Spinal cord (tissue), 10 donors: Measurements from ENCODE around the gene ELF3. TPM values are rescaled to one million over a fixed set of nuclear protein-coding genes. Genes with fewer than 3 reads are reported as not detected.
A peak's percentile ranks its signal among the peaks of the same experiment; 100 is the strongest.

Source experiments
- DNase-seq, 6 donors: peaks; one replicate each; pipeline versions ENCODE4 v3.0.0 to v3.0.0-alpha.2; 2013 to 2015; ENCODE audit warnings: low spot score in 6 of 6, low read depth in 4 of 6
- H3K27ac ChIP-seq: one replicate; pipeline ENCODE4 v1.5.1; 2013; ENCODE audit warnings: low read depth, low read length, control low read depth
- H3K27me3 ChIP-seq: one replicate; pipeline ENCODE4 v1.6.1; 2013; ENCODE audit warnings: low read length; ENCODE audit not compliant: control insufficient read depth, insufficient read depth
- H3K36me3 ChIP-seq: one replicate; pipeline ENCODE4 v1.6.1; 2013; ENCODE audit warnings: low read length; ENCODE audit not compliant: control insufficient read depth, insufficient read depth
- H3K4me1 ChIP-seq: one replicate; pipeline ENCODE4 v1.6.1; 2013; ENCODE audit warnings: low read length; ENCODE audit not compliant: control insufficient read depth, insufficient read depth
- H3K4me3 ChIP-seq: one replicate; pipeline ENCODE4 v1.5.1; 2013; ENCODE audit warnings: low read depth, low read length, control low read depth
- H3K9me3 ChIP-seq: one replicate; pipeline ENCODE4 v1.6.1; 2013; ENCODE audit warnings: low read length; ENCODE audit not compliant: control insufficient read depth, insufficient read depth
- WGBS: methylation state at CpG from one replicate; pipeline ENCODE4 v1.1.5; 2013; ENCODE audit warnings: missing lambda C conversion rate; ENCODE audit not compliant: insufficient coverage; 5-methylcytosine and 5-hydroxymethylcytosine counted together
- polyA plus RNA-seq, 2 donors: library from polyadenylated mRNA; unstranded; fragments of 120-200 nt; gene quantifications; one replicate each; pipeline ENCODE4 v1.2.1, GENCODE V29; 2013; ENCODE audit not compliant: insufficient read length in 2 of 2
- total RNA-seq, 2 donors: library from RNA; depleted of rRNA in 1 of 2; stranded (reverse); fragments of 120-200 nt in 1 of 2; fragments of >200 nt in 1 of 2; gene quantifications; one replicate each; pipeline versions ENCODE4 v1.2.3 to v1.2.4, GENCODE V29; 2013 to 2014
- donor health status: healthy.

ELF3 gene
- total and polyA plus RNA-seq, 4 donors = 0.35 to 1.2 (median 0.84) TPM

GRCh38 chr1:202034149-202034682 lies 23.8 kb downstream of the ELF3 start:
- no peak overlapping the region for H3K27ac ChIP-seq
- no peak overlapping the region for H3K4me3 ChIP-seq
- no peaks in the 10 kb centered on the region for H3K36me3 ChIP-seq
- H3K9me3 ChIP-seq = no peaks in the 10 kb centered on the region
- no peaks in the 10 kb centered on the region for H3K4me1 ChIP-seq
- H3K27me3 ChIP-seq = no peaks in the 10 kb centered on the region
- no peak for DNase-seq
- 67% methylated on average over 4 of the region's 7 CpGs for WGBS

DNA sequence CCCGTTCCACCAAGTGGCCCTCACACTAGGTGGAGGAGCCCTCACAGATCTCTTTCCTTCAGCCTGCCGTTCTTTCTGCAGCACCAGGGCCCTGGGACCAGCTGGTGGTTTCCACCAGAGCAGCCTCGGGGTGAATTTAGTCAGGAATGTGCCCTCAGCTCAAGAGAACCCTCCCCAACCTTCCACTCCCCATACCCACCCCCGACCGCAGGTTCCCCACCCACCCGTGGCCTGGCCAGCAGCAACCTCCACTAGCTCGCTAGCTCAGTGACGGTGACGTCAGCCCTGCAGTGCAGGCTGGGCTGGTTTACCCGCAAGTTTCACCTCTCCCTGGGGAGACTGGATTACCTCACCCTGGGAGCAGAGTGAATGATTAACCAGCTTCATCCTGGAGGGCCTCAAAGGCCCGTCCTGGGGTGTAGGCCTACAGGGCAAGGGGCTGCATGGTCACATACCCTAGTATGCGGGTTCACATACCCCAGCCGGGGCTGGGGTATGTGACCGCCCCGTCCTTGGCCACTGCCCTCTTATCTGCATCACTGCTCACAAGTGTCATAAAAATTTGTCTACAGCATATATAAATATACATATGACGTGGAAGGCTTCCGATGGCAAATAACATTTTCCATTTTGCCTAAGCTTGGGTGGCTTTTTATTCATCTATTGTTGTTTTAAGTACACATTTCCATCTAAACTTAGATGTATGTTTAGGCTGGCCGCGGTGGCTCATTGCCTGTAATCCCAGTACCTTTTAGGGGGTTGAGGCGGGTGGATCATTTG lies 24.5 kb downstream of the ELF3 start:
- DNase-seq = peak in 1 of 6 donors; percentile 44

GRCh38 chr1:202036595-202037387 lies 26.4 kb downstream of the ELF3 start:
- H3K9me3 ChIP-seq = no peaks in the 10 kb centered on the region
- WGBS = 96% methylated on average over 2 of the region's 9 CpGs
- H3K27me3 ChIP-seq = no peaks in the 10 kb centered on the region
- no peak overlapping the region for H3K27ac ChIP-seq
- no peak for DNase-seq
- no peaks in the 10 kb centered on the region for H3K4me1 ChIP-seq
- H3K36me3 ChIP-seq = no peaks in the 10 kb centered on the region
- H3K4me3 ChIP-seq = no peak overlapping the region

More for the DNA sequence above, 24.5 kb downstream of the ELF3 start:
- 66% methylated on average over 13 of the region's 20 CpGs for WGBS
- H3K4me1 ChIP-seq = no peaks in the 10 kb centered on the region
- no peak overlapping the region for H3K4me3 ChIP-seq
- H3K27ac ChIP-seq = no peak overlapping the region
- H3K9me3 ChIP-seq = no peaks in the 10 kb centered on the region
- H3K27me3 ChIP-seq = no peaks in the 10 kb centered on the region
- no peaks in the 10 kb centered on the region for H3K36me3 ChIP-seq

DNA sequence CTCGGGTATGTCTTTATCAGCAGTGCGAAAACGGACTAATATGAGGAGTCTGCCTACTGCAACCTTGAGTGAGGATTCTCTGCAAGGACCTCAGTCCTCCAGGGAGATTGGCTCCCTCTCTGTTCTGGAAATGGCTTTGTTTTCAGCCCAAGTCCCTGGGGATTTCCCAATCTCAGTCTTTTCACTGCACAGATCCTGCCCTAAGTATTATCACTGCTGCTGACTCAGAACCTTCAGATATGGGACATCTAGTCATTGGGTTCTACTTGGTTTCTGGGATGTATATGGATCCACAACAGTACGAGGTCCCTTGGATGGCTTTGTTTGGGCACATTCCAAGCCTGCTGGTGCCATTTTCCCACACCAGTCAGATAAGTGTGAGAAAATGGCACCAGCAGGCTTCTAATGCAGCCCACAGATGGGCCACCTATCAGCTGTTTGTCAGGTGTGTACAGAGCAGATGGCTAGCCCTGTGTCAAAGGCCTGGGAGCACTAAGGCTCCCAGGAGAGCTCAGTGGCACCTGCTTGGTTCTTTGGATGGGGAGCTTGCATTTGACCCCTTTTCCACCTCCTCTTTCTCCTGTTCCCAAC lies 27.4 kb downstream of the ELF3 start:
- WGBS = 100% methylated on average over 4 of the region's 4 CpGs
- no peaks in the 10 kb centered on the region for H3K27me3 ChIP-seq
- H3K4me1 ChIP-seq = no peaks in the 10 kb centered on the region

DNA sequence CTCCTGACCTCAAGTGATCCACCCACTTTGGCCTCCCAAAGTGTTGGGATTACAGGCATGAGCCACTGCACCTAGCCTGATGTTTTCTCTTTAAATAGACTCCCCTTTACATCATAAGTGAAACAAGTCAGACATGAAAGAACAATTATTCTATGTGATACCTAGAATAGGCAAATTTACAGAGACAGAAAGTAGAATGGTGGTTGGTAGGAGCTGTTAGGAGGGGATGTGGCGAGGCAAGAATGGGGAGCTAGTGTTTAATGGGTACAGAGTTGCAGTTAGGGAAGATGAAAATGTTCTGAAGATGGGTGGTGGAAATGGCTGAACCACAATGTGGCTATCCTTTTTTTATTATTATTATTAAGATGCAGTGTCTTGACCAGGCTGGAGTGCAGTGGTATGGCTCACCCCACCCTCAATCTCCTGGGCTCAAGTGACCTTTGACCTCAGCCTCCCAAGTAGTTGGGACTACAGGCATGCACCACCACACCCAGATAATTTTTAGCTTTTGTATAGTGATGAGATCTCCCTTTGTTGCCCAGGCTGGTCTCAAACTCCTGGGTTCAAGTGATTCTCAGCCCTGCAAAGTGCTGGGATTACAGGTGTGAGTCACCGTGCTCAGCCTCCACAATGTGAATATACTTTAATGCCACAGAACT lies 28.4 kb downstream of the ELF3 start:
- no peak for DNase-seq
- no peak overlapping the region for H3K27ac ChIP-seq
- no peaks in the 10 kb centered on the region for H3K27me3 ChIP-seq
- H3K9me3 ChIP-seq = no peaks in the 10 kb centered on the region
- no peaks in the 10 kb centered on the region for H3K4me1 ChIP-seq
- no peak overlapping the region for H3K4me3 ChIP-seq
- 88% methylated on average over 2 of the region's 2 CpGs for WGBS
- H3K36me3 ChIP-seq = no peaks in the 10 kb centered on the region

More for the DNA sequence above, 27.4 kb downstream of the ELF3 start:
- no peaks in the 10 kb centered on the region for H3K36me3 ChIP-seq
- no peak for DNase-seq
- no peaks in the 10 kb centered on the region for H3K9me3 ChIP-seq
- no peak overlapping the region for H3K4me3 ChIP-seq
- no peak overlapping the region for H3K27ac ChIP-seq

- H3K36me3 ChIP-seq = no peaks in the 10 kb centered on the region
- no peaks in the 10 kb centered on the region for H3K27me3 ChIP-seq
- no peak overlapping the region for H3K4me3 ChIP-seq
- DNase-seq = no peak
- 100% methylated on average over 1 of the region's 2 CpGs for WGBS
- H3K9me3 ChIP-seq = no peaks in the 10 kb centered on the region
- H3K27ac ChIP-seq = no peak overlapping the region
- no peaks in the 10 kb centered on the region for H3K4me1 ChIP-seq
These were observed 35.3 kb downstream of the ELF3 start for GRCh38 chr1:202045705-202046104.

GRCh38 chr1:202046227-202046626 lies 35.8 kb downstream of the ELF3 start:
- WGBS = 90% methylated on average over 3 of the region's 3 CpGs
- no peak for DNase-seq
- H3K4me1 ChIP-seq = no peaks in the 10 kb centered on the region

GRCh38 chr1:202046748-202047708 lies 36.6 kb downstream of the ELF3 start:
- no peak overlapping the region for H3K27ac ChIP-seq
- H3K36me3 ChIP-seq = no peaks in the 10 kb centered on the region
- H3K9me3 ChIP-seq = no peaks in the 10 kb centered on the region
- 85% methylated on average over 4 of the region's 5 CpGs for WGBS
- DNase-seq = no peak
- no peaks in the 10 kb centered on the region for H3K4me1 ChIP-seq
- H3K4me3 ChIP-seq = no peak overlapping the region
- no peaks in the 10 kb centered on the region for H3K27me3 ChIP-seq

More at GRCh38 chr1:202046227-202046626, 35.8 kb downstream of the ELF3 start:
- H3K27me3 ChIP-seq = no peaks in the 10 kb centered on the region
- no peaks in the 10 kb centered on the region for H3K9me3 ChIP-seq
- no peak overlapping the region for H3K27ac ChIP-seq
- no peaks in the 10 kb centered on the region for H3K36me3 ChIP-seq
- H3K4me3 ChIP-seq = no peak overlapping the region
